H1 (cell line): ENCODE results near the gene ST6GALNAC5. TPM values are rescaled to one million over a fixed set of nuclear protein-coding genes. Genes with fewer than 3 reads are reported as not detected.
A peak's percentile ranks its signal among the peaks of the same experiment; 100 is the strongest.

ENCODE experiments used
- HDAC2 ChIP-seq, 2 experiments: fragments of 300-600 bp in 1 of 2; sonication (generic) in 1 of 2; IDR thresholded peaks; 2 replicates each; pipeline ENCODE4 v1.6.1; 2011 to 2012; ENCODE audit warnings: low read depth in 2 of 2, low read length in 2 of 2, mild to moderate bottlenecking in 2 of 2, moderate library complexity in 2 of 2, borderline replicate concordance in 1 of 2, inconsistent platforms in 1 of 2
- RAD21 ChIP-seq, 2 experiments: IDR thresholded peaks in 1 of 2; conservative IDR thresholded peaks in 1 of 2; 2 replicates each; pipeline ENCODE4 v1.6.1; 2011; ENCODE audit warnings: low read depth in 2 of 2, low read length in 2 of 2, improper control_type of control experiment in 1 of 2, inconsistent platforms in 1 of 2, mild to moderate bottlenecking in 1 of 2, moderate library complexity in 1 of 2
- polyA plus RNA-seq, 7 experiments: library from polyadenylated mRNA; depleted of rRNA in 3 of 7; stranded (reverse) in 5 of 7; unstranded in 2 of 7; fragments of >200 nt in 5 of 7; fragments of 200-250 nt in 2 of 7; gene quantifications; 1 replicate in 5 of 7; 2 replicates in 1 of 7; 4 replicates in 1 of 7; pipeline versions ENCODE4 v1.2.1 to v1.2.3, GENCODE V29; 2011 to 2013; ENCODE audit warnings: missing spikeins in 2 of 7, mixed read lengths in 2 of 7
- total RNA-seq: library from RNA; stranded (reverse); fragmentation: NEBNext Ultra II Directional; extraction: Animal tissue kit (Norgen Biotek cat#: 25700); gene quantifications from 2 replicates; pipeline ENCODE4 v1.2.1, GENCODE V29; 2021
- TF ChIP-seq, protein P1 (sequence below): fragments of 300-600 bp; sonication (generic); IDR thresholded peaks from 2 replicates; pipeline ENCODE4 v1.7.1; 2012; ENCODE audit warnings: low read length, moderate library complexity, mild to moderate bottlenecking, inconsistent platforms; ENCODE audit not compliant: insufficient replicate concordance

ST6GALNAC5 gene
- total and polyA plus RNA-seq, 2 of the 8 experiments (the other 6 are each of a cell fraction or from before 2014, with no cell fraction given) = 6.2 to 7.3 TPM

DNA sequence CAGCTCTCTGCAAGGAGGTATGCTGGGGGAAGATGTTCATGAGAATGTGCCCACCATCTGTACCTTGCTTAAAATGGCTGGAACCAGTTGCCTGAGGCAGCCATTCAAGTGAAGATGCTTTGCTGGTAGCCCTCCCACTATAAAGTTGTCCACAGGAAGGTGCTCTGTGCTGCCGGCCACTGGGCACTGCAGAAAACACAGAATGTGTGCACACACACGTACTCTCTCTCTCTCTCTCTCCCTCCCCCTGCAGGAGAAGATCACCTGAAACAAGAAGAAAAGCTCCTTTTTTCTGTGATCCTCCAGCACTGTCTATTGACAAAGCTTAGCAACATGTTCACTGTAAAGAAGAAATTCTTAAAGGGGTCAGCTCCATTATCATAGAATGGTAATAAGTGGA is 217.2 kb downstream of the ST6GALNAC5 start (continued):
- TF ChIP-seq, protein P1, sequence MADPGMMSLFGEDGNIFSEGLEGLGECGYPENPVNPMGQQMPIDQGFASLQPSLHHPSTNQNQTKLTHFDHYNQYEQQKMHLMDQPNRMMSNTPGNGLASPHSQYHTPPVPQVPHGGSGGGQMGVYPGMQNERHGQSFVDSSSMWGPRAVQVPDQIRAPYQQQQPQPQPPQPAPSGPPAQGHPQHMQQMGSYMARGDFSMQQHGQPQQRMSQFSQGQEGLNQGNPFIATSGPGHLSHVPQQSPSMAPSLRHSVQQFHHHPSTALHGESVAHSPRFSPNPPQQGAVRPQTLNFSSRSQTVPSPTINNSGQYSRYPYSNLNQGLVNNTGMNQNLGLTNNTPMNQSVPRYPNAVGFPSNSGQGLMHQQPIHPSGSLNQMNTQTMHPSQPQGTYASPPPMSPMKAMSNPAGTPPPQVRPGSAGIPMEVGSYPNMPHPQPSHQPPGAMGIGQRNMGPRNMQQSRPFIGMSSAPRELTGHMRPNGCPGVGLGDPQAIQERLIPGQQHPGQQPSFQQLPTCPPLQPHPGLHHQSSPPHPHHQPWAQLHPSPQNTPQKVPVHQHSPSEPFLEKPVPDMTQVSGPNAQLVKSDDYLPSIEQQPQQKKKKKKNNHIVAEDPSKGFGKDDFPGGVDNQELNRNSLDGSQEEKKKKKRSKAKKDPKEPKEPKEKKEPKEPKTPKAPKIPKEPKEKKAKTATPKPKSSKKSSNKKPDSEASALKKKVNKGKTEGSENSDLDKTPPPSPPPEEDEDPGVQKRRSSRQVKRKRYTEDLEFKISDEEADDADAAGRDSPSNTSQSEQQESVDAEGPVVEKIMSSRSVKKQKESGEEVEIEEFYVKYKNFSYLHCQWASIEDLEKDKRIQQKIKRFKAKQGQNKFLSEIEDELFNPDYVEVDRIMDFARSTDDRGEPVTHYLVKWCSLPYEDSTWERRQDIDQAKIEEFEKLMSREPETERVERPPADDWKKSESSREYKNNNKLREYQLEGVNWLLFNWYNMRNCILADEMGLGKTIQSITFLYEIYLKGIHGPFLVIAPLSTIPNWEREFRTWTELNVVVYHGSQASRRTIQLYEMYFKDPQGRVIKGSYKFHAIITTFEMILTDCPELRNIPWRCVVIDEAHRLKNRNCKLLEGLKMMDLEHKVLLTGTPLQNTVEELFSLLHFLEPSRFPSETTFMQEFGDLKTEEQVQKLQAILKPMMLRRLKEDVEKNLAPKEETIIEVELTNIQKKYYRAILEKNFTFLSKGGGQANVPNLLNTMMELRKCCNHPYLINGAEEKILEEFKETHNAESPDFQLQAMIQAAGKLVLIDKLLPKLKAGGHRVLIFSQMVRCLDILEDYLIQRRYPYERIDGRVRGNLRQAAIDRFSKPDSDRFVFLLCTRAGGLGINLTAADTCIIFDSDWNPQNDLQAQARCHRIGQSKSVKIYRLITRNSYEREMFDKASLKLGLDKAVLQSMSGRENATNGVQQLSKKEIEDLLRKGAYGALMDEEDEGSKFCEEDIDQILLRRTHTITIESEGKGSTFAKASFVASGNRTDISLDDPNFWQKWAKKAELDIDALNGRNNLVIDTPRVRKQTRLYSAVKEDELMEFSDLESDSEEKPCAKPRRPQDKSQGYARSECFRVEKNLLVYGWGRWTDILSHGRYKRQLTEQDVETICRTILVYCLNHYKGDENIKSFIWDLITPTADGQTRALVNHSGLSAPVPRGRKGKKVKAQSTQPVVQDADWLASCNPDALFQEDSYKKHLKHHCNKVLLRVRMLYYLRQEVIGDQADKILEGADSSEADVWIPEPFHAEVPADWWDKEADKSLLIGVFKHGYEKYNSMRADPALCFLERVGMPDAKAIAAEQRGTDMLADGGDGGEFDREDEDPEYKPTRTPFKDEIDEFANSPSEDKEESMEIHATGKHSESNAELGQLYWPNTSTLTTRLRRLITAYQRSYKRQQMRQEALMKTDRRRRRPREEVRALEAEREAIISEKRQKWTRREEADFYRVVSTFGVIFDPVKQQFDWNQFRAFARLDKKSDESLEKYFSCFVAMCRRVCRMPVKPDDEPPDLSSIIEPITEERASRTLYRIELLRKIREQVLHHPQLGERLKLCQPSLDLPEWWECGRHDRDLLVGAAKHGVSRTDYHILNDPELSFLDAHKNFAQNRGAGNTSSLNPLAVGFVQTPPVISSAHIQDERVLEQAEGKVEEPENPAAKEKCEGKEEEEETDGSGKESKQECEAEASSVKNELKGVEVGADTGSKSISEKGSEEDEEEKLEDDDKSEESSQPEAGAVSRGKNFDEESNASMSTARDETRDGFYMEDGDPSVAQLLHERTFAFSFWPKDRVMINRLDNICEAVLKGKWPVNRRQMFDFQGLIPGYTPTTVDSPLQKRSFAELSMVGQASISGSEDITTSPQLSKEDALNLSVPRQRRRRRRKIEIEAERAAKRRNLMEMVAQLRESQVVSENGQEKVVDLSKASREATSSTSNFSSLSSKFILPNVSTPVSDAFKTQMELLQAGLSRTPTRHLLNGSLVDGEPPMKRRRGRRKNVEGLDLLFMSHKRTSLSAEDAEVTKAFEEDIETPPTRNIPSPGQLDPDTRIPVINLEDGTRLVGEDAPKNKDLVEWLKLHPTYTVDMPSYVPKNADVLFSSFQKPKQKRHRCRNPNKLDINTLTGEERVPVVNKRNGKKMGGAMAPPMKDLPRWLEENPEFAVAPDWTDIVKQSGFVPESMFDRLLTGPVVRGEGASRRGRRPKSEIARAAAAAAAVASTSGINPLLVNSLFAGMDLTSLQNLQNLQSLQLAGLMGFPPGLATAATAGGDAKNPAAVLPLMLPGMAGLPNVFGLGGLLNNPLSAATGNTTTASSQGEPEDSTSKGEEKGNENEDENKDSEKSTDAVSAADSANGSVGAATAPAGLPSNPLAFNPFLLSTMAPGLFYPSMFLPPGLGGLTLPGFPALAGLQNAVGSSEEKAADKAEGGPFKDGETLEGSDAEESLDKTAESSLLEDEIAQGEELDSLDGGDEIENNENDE = no peak
- no peak for TF ChIP-seq HDAC2 (IDR thresholded peaks at IDR 0.05; ENCODE audit: borderline replicate concordance in 1 of 2, low read depth in 2 of 2, low read length in 2 of 2)
- peak in 1 of 2 experiments; percentile 16; a peak in 1 of 4 replicates for TF ChIP-seq RAD21 (IDR thresholded peaks at IDR 0.05 in 1 of 2, conservative IDR thresholded peaks at IDR 0.05 in 1 of 2; ENCODE audit: low read depth in 2 of 2, low read length in 2 of 2)
